ENCODE measurements around the gene KHNYN.
A peak's percentile ranks its signal among the peaks of the same experiment; 100 is the strongest.
"Not testable (repeated sequence)": the region's sequence is repeated elsewhere in the genome, so short reads cannot be mapped to it uniquely, and the experiment has no call there.

Gene KHNYN

DNA sequence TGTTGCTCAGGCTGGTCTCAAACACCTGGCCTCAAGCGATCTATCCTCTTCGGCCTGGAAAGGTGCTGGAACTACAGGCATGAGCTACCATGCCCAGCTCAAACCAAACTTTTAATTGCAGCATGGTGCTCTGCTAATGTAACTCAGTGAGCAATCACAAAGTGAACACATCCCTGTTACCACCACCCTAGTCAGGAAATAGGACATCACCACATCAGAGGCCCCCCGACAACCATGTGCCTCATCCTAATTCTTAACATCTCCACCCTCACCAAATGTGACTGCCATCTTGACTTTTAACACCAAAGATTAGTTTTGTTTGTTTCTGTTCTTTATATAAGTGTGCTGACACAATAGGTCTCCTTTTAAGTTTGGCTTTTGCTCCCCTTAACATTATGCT, 35.6 kb downstream of the KHNYN start:
- H3K36me3 Mint-ChIP-seq (ENCODE audit: low read depth): peaks cover 24% of the 10 kb centered on the region
- H3K4me1 Mint-ChIP-seq: no peaks in the 10 kb centered on the region
- TF ChIP-seq, protein P1, sequence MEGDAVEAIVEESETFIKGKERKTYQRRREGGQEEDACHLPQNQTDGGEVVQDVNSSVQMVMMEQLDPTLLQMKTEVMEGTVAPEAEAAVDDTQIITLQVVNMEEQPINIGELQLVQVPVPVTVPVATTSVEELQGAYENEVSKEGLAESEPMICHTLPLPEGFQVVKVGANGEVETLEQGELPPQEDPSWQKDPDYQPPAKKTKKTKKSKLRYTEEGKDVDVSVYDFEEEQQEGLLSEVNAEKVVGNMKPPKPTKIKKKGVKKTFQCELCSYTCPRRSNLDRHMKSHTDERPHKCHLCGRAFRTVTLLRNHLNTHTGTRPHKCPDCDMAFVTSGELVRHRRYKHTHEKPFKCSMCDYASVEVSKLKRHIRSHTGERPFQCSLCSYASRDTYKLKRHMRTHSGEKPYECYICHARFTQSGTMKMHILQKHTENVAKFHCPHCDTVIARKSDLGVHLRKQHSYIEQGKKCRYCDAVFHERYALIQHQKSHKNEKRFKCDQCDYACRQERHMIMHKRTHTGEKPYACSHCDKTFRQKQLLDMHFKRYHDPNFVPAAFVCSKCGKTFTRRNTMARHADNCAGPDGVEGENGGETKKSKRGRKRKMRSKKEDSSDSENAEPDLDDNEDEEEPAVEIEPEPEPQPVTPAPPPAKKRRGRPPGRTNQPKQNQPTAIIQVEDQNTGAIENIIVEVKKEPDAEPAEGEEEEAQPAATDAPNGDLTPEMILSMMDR (IDR thresholded peaks at IDR 0.05; ENCODE audit: unreplicated experiment in 3 of 3): no peak
- H3K9me3 Mint-ChIP-seq: peaks cover 7% of the 10 kb centered on the region
- no peaks in the 10 kb centered on the region for H3K27me3 Mint-ChIP-seq (ENCODE audit: low read depth)
- no peak overlapping the region for H3K27ac Mint-ChIP-seq
- no peak overlapping the region for H3K4me3 Mint-ChIP-seq

DNA sequence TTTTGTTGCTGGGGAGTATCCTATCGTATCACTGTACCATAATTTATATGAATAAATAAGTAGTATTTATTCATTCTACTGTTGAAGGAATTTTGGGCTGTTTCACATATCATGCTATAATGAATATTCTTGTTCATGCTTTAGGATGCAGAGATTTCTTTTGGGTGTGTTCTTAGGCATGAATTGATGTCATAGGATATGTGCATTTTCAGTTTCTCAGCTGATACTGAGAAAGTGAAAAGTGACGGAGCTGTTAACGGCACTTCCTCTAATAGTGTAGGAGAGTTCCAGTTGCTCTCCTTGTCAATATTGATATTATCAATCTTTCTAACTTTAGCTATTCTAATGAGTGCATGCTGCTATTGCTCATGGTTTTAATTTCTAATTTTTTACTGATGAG, 36.1 kb downstream of the KHNYN start:
- H3K27me3 Mint-ChIP-seq (ENCODE audit: low read depth): no peaks in the 10 kb centered on the region
- no peak overlapping the region for H3K27ac Mint-ChIP-seq
- TF ChIP-seq, protein P1 (IDR thresholded peaks at IDR 0.05; ENCODE audit: unreplicated experiment in 3 of 3): no peak
- H3K9me3 Mint-ChIP-seq: peaks cover 8% of the 10 kb centered on the region
- peaks cover 22% of the 10 kb centered on the region for H3K36me3 Mint-ChIP-seq (ENCODE audit: low read depth)
- no peak overlapping the region for H3K4me3 Mint-ChIP-seq
- H3K4me1 Mint-ChIP-seq: no peaks in the 10 kb centered on the region

DNA sequence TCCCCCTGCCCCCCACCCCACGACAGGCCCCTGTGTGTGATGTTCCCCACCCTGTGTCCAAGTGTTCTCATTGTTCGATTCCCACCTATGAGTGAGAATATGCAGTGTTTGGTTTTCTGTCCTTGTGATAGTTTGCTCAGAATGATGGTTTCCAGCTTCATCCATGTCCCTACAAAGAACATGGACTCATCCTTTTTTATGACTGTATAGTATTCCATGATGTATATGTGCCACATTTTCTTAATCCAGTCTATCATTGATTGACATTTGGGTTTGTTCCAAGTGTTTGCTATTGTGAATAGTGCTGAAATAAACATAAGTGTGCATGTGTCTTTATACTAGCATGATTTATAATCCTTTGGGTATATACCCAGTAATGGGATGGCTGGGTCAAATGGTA, 40.7 kb downstream of the KHNYN start:
- Mint-ChIP-seq H3K9me3 (peaks cover 14% of the 10 kb centered on the region), H3K36me3 (ENCODE audit: low read depth) (peaks cover 30% of the 10 kb centered on the region)
- not testable (repeated sequence) for H3K27ac Mint-ChIP-seq; H3K4me3 Mint-ChIP-seq; H3K27me3 Mint-ChIP-seq (ENCODE audit: low read depth); H3K4me1 Mint-ChIP-seq

DNA sequence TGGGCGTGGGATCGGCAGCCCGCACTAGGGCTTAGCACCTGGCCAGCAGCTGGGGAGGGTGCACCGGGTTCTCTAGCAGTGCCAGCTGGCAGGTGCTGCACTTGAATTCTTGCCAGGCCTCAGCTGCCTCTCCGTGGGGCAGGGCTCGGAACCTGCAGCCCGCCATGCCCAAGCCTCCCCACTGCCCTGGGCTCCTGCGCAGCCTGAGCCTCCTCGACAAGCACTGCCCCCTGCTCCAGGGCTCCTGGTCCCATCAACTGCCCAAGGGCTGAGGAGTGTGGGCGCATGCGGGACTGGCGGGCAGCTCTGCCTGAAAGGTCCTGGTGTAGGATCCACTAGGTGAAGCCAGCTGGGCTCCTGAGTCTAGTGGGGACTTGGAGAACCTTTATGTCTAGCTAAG, 43.5 kb downstream of the KHNYN start:
- H3K27me3 Mint-ChIP-seq (ENCODE audit: low read depth): no peaks in the 10 kb centered on the region
- H3K4me3 Mint-ChIP-seq: no peak overlapping the region
- H3K4me1 Mint-ChIP-seq: no peaks in the 10 kb centered on the region
- TF ChIP-seq, protein P1 (IDR thresholded peaks at IDR 0.05; ENCODE audit: unreplicated experiment in 3 of 3): no peak
- peaks cover 30% of the 10 kb centered on the region for H3K36me3 Mint-ChIP-seq (ENCODE audit: low read depth)
- H3K27ac Mint-ChIP-seq: no peak overlapping the region
- peaks cover 11% of the 10 kb centered on the region for H3K9me3 Mint-ChIP-seq

DNA sequence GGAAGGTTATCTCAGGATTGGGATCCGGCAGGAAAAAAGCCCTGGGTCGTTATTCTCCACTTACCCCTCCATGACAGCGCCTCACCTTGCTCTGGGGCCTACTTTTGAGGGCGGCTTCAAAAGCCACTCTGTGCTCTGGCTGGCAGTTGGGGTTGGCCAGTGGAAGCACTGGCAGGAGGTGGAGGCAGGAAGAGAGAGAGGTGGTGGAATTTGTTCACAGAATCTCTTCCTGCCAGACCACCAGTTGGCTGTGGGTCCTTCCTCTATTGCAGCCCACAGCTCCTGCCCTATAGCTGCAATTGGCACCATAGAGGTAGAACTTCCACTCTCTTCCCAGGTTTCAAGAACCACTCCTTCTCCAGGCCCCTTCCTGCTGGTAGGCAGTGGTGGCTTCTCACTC, 45.5 kb downstream of the KHNYN start:
- peaks cover 8% of the 10 kb centered on the region for H3K9me3 Mint-ChIP-seq
- peaks cover 19% of the 10 kb centered on the region for H3K36me3 Mint-ChIP-seq (ENCODE audit: low read depth)
- no peaks in the 10 kb centered on the region for H3K27me3 Mint-ChIP-seq (ENCODE audit: low read depth)

DNA sequence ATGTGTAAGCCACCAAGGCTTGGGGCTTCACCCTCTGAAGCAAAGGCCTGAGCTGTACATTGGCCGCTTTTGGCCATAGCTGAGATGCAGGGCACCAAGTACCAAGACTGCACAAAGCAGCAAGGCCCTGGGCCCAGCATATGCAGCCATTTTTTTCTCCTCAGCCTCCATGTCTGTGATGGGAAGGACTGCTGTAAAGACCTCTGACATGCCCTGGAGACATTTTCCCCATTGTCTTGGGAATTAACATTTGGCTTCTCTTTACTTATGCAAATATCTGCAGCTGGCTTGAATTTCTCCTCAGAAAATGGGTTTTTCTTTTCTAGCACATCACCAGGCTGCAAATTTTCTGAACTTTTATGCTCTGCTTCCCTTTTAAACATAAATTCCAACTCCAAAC, 50.2 kb downstream of the KHNYN start:
- H3K4me1 Mint-ChIP-seq; H3K9me3 Mint-ChIP-seq; H3K4me3 Mint-ChIP-seq; H3K27ac Mint-ChIP-seq; H3K36me3 Mint-ChIP-seq (ENCODE audit: low read depth); H3K27me3 Mint-ChIP-seq (ENCODE audit: low read depth): not testable (repeated sequence)

More for the DNA sequence above, 45.5 kb downstream of the KHNYN start:
- Mint-ChIP-seq H3K27ac (no peak overlapping the region), H3K4me1 (no peaks in the 10 kb centered on the region), H3K4me3 (no peak overlapping the region)
- TF ChIP-seq, protein P1 (IDR thresholded peaks at IDR 0.05; ENCODE audit: unreplicated experiment in 3 of 3): no peak

DNA sequence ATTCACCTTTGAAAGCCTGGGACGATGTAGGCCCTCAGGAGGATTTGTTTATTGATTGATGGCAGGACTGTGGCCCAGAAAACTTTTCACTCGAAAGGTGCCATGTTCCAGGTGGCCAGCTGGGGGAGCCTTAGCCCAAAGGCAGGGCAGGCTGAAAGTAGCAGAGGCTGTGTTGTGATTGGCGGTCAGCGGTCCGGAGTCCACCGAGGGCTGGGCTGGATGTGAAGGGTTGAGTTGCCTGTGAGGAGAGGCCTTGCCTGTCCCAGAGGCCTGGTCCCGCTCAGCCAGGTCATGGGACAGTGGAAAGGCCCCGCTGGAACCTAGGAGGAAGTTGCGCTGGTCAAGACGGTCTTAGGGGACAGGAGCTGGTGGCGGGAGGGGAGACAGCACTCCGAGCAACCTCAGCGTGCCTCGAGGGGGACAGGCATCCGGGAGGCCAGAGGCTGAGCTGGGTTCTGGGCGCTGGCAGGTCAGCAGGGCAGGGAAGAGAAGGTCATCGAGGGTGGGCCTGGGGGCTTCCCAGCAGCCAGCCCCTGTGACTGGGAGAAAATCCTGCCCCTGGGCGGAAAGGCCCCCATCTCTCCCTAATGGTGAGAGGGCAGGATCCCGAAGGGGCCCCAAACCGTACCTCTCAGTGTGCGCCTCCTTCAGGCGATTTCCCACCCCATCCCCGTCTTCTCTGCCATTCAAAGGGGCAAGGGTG, 52.0 kb downstream of the KHNYN start:
- TF ChIP-seq, protein P1 (IDR thresholded peaks at IDR 0.05; ENCODE audit: unreplicated experiment in 3 of 3): peak; percentile 25 to 39 (median 37)
- no peaks in the 10 kb centered on the region for H3K9me3 Mint-ChIP-seq
- no peaks in the 10 kb centered on the region for H3K4me1 Mint-ChIP-seq
- H3K4me3 Mint-ChIP-seq: no peak overlapping the region
- no peaks in the 10 kb centered on the region for H3K27me3 Mint-ChIP-seq (ENCODE audit: low read depth)
- no peak overlapping the region for H3K27ac Mint-ChIP-seq
- H3K36me3 Mint-ChIP-seq (ENCODE audit: low read depth): no peaks in the 10 kb centered on the region

DNA sequence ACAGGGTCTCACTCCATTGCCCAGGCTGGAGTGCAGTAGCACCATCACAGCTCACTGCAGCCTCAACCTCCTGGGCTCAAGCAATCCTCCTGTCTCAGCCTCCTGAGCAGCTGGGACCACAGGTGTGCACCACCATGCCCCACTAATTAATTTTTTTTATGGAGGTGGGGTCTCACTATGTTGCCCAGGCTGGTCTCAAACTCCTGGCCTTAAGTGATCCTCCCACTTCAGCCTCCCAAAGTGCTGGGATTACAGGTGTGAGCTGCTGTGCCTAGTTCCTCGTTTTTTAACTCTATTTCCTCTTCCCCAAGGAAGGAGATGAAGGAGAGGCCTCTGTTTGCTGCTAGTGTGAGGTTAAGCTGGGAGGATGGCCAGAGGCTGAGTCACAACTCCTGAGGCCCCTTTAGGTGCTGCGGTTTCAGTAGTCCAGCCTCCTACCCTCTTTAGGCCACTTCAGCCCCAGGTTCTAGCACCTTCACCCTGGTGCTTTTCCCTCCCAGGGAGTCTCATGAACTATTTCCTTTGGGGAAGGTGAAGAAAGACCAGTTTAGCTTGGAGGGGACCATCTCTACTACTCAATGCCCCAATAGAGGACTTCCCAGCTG, 53.0 kb downstream of the KHNYN start:
- H3K4me1 Mint-ChIP-seq; H3K36me3 Mint-ChIP-seq (ENCODE audit: low read depth); H3K27ac Mint-ChIP-seq; H3K27me3 Mint-ChIP-seq (ENCODE audit: low read depth); H3K4me3 Mint-ChIP-seq; H3K9me3 Mint-ChIP-seq: not testable (repeated sequence)
